HFF-Myc (cell line): ENCODE results near the gene TSPAN12.

Source experiments
- DNase-seq: peaks from one replicate; pipeline ENCODE4 v3.0.0-alpha.2; 2011; ENCODE audit warnings: low read depth; ENCODE audit errors: extremely low read depth
- H3K4me3 ChIP-seq: replicated peaks from 2 replicates; pipeline ENCODE4 v1.5.1; 2011; ENCODE audit warnings: low read depth, mild to moderate bottlenecking, control low read depth, low read length
- TF ChIP-seq, protein P1 (sequence below): IDR thresholded peaks from 2 replicates; pipeline ENCODE4 v1.5.1; 2012; ENCODE audit warnings: mild to moderate bottlenecking, low read depth, low read length, control low read depth; ENCODE audit errors: missing control alignments

TSPAN12 gene

DNA sequence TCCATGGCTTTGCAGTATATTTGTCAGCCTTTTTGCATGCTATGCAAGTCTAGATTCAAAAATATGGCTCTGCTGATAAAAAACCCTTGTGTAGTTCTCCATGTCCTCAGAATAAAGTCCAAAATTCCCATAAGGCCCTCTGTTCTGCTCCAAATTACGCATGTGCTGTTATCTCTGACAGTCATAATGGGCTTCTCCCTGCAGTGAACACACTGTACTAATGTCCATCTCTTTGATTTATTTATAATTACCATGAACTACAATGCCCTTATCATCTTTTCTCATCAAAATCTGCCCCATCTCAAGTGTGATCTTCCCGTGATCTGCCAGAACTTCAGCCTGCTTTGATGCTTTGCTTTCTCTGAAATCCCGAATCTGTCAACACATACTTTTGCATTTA, 87.7 kb downstream of the TSPAN12 start:
- DNase-seq = no peak
- H3K4me3 ChIP-seq = no peak overlapping the region
- TF ChIP-seq, protein P1, sequence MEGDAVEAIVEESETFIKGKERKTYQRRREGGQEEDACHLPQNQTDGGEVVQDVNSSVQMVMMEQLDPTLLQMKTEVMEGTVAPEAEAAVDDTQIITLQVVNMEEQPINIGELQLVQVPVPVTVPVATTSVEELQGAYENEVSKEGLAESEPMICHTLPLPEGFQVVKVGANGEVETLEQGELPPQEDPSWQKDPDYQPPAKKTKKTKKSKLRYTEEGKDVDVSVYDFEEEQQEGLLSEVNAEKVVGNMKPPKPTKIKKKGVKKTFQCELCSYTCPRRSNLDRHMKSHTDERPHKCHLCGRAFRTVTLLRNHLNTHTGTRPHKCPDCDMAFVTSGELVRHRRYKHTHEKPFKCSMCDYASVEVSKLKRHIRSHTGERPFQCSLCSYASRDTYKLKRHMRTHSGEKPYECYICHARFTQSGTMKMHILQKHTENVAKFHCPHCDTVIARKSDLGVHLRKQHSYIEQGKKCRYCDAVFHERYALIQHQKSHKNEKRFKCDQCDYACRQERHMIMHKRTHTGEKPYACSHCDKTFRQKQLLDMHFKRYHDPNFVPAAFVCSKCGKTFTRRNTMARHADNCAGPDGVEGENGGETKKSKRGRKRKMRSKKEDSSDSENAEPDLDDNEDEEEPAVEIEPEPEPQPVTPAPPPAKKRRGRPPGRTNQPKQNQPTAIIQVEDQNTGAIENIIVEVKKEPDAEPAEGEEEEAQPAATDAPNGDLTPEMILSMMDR = no peak

GRCh38 chr7:120760851-120761250, 97.1 kb downstream of the TSPAN12 start:
- TF ChIP-seq, protein P1 = no peak
- DNase-seq = no peak

GRCh38 chr7:120760050-120760449, 97.9 kb downstream of the TSPAN12 start:
- TF ChIP-seq, protein P1 = no peak
- DNase-seq = no peak
- no peak overlapping the region for H3K4me3 ChIP-seq

More at GRCh38 chr7:120760851-120761250, 97.1 kb downstream of the TSPAN12 start:
- H3K4me3 ChIP-seq = no peak overlapping the region

- TF ChIP-seq, protein P1 = no peak
- no peak for DNase-seq
- H3K4me3 ChIP-seq = no peak overlapping the region
These were observed 114.8 kb downstream of the TSPAN12 start for GRCh38 chr7:120743128-120743527.

DNA sequence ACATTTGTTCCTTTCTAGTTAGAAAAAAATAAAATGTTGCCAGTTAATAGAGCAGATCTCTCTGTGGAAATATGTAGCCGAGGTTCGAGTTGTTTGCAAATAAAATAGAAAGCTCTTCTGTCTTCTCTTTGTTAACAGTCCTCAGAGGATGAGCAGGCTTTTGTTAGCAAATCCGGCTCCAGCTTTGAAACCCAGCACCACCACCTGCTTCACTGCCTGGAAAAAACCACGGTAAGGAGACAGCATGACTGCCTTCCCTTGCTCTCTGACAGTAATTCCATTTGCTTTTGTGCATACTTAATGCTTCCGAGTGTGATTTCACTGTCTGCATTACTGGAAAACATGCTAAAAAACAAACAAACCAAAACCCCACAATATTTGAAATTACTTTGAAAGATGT, 115.6 kb downstream of the TSPAN12 start:
- no peak for DNase-seq
- TF ChIP-seq, protein P1 = no peak
- H3K4me3 ChIP-seq = no peak overlapping the region

DNA sequence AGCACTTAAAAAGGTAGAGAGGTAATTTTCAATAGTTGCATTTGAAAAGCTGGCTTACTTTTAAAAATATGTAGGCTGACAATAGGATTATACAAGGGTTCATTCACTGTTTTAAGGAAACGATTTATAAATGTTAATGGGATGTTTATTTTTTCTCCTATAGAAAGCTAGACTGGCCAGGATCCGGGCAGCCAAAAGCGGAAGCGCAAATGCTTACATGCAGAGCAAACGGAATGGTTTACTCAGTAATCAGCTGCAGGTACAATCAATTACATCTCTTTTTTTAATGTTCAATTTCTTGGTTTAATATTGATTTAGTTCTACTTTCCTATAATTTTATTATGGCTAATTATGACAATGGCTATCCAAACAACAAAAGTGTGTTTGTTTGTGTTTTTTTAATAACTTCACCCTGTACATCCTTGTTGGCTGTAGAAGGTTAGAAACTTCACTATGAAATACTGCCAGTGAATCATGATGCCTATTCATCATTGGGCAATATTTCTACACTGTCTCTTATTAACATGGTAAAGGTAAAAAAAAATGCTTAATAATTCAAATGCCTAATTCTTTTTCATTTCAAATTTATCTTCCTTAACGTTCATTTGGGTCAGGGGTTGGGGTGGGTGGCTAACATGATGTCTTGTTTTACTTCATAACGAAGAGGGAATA, 116.4 kb downstream of the TSPAN12 start:
- TF ChIP-seq, protein P1 = no peak
- no peak overlapping the region for H3K4me3 ChIP-seq
- no peak for DNase-seq

- H3K4me3 ChIP-seq = no peak overlapping the region
- no peak for DNase-seq
- TF ChIP-seq, protein P1 = no peak
These were observed 117.6 kb downstream of the TSPAN12 start for GRCh38 chr7:120740348-120740747.
